GM18520 (cell line): ENCODE measurements around the gene MARCHF6.
"Not testable (repeated sequence)": the region's sequence is repeated elsewhere in the genome, so short reads cannot be mapped to it uniquely, and the experiment has no call there.

ENCODE experiments used
- ATAC-seq: cut with Tn5 transposase; IDR thresholded peaks from one replicate; pipeline ENCODE4 v1.9.1; 2021; ENCODE audit not compliant: unreplicated experiment

The MARCHF6 gene

GRCh38 chr5:10344461-10345106 lies 8.9 kb upstream of the MARCHF6 start:
- not testable (repeated sequence) for ATAC-seq

GRCh38 chr5:10348258-10348657 lies 5.2 kb upstream of the MARCHF6 start:
- ATAC-seq: no peak

- no peak for ATAC-seq
These were observed 2.1 kb upstream of the MARCHF6 start for GRCh38 chr5:10351199-10351905.

DNA sequence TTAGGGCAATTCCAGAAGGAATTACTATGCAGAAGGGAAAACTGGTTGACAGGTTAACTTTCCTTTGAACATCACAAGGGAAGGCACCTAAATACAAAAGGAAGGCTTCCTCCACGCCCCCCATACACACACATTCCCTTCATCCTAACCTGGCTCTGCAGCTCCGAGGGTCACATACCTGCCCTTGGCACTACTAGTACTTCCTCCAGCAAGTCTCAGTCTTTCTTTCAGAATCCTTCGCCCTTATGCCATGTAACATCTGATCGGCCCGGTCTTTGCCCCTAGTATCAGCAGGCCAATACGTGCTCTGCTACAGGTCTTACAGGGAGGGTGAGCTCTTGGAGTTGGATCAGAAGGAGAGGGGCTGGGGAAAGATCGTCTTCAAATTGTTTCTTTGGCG lies 1.6 kb upstream of the MARCHF6 start:
- no peak for ATAC-seq

- ATAC-seq: peak; percentile 4
These were observed 860 bp upstream of the MARCHF6 start for GRCh38 chr5:10352430-10353240.

DNA sequence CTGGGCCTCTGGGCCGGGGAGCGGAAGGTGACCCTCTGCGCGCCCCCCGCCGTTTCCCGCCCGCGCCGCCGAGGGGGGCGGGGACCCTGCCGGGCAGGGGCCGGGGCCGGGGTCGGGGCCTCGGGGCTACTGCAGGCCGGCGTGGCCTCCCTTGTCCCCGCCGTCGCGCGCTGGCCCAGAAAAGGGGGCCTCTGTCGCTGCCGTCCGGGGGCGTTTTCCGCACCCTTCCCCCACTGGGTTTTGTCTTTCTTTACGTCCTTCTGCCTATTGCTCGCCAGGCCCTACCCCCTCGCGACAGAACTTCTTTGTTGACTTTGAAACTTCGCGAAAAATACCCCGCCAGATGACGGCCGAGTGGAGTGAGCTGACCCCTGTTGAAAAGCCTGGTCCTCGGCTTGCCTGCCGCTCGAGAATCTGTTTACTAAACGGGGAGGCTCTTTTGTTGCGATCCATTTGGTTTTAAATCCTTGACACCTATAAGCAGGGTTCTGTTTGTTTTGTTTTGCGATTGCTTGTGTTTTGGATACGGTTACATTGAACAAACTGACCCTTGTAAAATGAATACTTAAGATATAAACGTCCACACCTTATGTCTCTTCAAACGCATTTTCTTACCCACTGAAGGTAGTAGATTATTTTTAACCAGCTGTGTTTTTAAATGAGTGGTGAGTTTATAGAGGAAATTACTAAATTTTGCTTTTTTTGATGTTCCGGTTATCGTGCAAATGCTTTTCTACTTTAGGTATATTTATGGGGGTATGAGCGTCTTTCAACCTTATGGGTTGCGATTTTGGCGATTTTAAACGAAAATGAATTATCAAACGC lies 765 bp downstream of the MARCHF6 start:
- peak; percentile 9 for ATAC-seq

GRCh38 chr5:10355071-10355889 lies 1.8 kb downstream of the MARCHF6 start:
- no peak for ATAC-seq

DNA sequence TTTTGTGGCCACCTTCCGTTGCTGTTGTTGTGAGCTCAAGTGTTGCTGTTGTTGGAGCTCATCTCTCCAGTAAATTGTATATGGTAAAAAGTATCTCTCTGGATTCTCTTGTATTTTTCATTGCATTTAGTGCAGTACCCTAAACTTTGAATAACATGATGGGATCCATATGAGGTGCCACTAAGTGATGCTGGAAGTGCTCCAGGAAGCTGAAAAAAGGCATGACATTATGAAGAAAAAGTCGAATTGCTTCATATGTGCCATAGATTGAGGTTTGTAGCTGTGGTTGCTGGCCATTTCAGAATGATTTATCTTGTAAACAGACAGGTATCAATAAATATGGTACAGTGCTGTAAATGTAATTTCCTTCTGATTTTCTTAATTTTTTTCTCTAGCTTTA lies 5.5 kb downstream of the MARCHF6 start:
- ATAC-seq: no peak

DNA sequence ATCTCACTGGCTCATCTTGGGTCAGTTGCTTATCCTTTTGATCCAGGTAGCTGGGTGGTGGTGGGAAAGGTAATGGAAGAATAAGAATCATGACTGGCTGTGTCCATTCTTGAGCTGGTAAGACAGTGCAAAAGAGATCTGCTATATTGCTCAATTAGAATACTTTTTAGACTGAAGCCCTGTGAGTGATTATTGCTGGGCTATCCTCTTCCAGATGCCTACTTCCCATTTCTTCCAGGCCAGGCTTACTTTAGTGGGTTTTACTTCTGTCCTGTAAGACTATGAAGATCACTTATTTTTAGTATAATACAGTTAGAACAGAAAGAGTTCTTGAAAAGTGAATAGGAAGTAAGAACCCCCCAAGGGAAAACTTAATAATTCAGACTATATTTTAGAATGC lies 7.2 kb downstream of the MARCHF6 start:
- ATAC-seq: no peak

GRCh38 chr5:10363519-10364185 lies 10.2 kb downstream of the MARCHF6 start:
- no peak for ATAC-seq

- ATAC-seq: no peak
These were observed 10.7 kb downstream of the MARCHF6 start for GRCh38 chr5:10364186-10364689.

DNA sequence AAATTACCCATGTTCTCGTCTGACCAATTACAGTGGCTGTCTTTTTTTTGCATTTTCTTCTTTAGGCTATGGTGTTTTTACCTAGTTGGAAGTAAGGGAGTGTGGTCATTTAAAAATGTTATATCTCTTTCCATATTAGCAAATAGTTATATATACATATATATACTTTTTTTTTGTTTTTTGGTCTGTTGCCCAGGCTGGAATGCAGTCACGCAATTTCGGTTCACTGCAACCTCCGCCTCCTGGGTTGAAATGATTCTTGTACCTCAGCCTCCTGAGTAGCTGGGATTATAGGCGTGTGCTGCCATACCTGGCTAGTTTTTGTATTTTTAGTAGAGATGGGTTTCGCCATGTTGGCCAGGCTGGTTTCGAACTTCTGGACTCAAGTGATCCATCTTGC lies 12.3 kb downstream of the MARCHF6 start:
- ATAC-seq: no peak

GRCh38 chr5:10366310-10367272 lies 13.1 kb downstream of the MARCHF6 start:
- ATAC-seq: no peak

DNA sequence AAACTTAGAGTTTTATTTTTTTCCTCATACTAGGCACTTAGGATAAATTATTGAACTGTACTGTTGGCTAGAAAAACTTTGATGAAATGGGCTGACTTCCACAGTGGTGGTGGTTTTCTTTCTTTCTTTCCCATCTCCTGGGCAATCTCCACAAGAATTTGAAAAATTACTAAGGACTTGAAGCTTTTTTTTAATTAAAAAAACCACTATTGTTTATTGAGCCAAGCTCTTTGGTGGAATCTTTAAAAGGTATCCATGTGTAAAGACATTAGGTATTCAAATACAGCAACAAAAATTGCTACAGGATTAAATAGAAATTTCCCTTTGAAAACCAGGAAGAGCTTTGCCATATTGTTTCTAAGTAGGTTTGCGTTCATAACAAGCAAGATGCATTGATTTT lies 14.1 kb downstream of the MARCHF6 start:
- no peak for ATAC-seq

DNA sequence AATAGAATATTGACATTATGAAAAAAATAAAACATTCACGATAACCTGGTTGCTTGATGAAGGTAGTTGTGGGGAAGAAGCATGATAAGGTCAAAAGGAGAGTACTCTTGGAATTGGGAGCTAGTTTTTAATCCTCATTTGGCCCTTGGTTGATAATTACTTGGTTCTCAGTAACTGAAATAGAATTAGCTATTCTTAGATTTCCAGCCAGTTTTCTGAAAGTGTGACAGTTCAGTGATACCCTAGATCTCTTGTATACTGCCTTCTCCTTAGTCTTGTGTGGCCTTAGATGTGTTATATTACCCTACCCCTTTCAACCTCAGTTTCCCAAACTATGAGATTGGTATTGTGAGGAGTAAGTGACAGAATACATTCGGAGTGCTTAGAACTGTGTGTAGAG lies 17.4 kb downstream of the MARCHF6 start:
- no peak for ATAC-seq

DNA sequence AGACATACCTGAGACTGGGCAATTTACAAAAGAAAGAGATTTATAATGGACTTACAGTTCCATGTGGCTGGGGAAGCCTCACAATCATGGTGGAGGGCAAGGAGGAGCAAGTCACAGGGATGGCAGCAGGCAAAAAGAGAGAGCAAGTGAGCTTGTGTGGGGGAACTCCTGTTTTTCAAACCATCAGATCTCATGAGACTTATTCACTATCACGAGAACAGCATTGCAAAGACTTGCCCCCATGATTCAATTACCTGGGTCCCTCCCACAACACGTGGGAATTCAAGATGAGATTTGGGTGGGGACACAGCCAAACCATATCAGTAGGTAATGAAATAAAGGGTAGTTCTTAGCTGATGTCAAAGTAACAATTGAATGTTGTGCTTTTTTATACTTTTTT lies 17.9 kb downstream of the MARCHF6 start:
- not testable (repeated sequence) for ATAC-seq

DNA sequence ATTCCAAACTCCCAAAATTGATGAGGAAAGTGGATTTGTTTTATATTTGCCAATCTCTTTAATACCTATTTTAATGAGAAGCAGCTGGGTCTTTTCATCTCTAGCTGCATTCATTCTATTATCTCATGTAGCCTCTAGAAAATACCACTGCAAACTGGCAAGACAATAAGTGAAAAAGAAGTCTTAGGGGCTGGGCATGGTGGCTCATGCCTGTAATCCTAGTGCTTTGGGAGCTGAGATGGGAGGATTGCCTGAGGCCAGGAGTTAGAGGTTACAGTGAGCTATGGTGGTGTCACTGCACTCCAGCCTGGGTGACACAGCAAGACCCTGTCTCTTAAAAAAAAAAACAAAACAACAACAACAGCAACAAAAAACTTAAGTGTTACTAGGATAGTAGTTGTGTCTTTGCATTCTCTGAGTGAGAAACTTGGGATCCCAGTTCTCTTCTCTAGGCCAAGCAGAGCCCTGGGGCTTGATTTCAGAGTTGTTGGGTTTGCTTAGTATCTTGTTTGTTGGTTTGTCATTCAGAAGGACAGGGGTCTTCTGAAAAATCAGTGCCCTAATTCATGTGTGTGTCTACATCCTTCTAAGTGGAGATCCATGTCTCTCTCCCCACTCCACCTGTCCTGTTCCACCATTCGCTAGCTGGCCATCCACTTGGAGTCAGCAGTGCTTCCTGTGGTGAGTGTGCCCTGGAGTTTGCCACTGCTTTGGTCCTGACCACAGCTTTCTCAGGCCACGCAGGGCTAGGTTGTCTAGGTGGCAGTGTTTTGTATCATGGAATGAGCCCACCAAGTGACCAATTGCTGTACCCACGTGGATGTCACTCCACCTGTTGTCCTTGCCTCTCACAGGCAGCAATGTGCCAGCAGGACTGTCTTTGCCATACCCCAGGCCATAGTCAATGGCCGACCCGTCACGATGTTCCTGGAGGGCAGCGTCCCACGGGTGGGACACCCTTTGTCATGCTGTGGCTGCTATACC lies 19.5 kb downstream of the MARCHF6 start:
- no peak for ATAC-seq
